Measurements from ENCODE around the gene APOOL.

APOOL gene

GRCh38 chrX:85026170-85026569, 22.5 kb downstream of the APOOL start:
- no peaks in the 10 kb centered on the region for H3K36me3 ChIP-seq (ENCODE audit: low read length)
- no peak overlapping the region for H3K9ac ChIP-seq (ENCODE audit: low read length)
- no peak overlapping the region for H3K4me3 ChIP-seq (ENCODE audit: insufficient read depth, low read length, poor library complexity, severe bottlenecking)
- no peaks in the 10 kb centered on the region for H3K9me2 ChIP-seq (replicated peaks; ENCODE audit: insufficient read depth, low read length)
- no peak overlapping the region for H2AFZ ChIP-seq (ENCODE audit: low read depth, low read length, severe bottlenecking)
- H3K27me3 ChIP-seq (ENCODE audit: low read length), result no peaks in the 10 kb centered on the region
- no peaks in the 10 kb centered on the region for H3K79me2 ChIP-seq (ENCODE audit: insufficient read depth, low read length)
- H3K9me3 ChIP-seq (ENCODE audit: insufficient read depth, low read length), result no peaks in the 10 kb centered on the region
- H3F3A ChIP-seq (ENCODE audit: insufficient read depth), result no peaks in the 10 kb centered on the region
- H3K27ac ChIP-seq (ENCODE audit: low read depth, low read length), result no peak overlapping the region
- TF ChIP-seq EZH2phosphoT487 (conservative IDR thresholded peaks at IDR 0.05; ENCODE audit: low read length), result no peak
- TF ChIP-seq, protein P1, sequence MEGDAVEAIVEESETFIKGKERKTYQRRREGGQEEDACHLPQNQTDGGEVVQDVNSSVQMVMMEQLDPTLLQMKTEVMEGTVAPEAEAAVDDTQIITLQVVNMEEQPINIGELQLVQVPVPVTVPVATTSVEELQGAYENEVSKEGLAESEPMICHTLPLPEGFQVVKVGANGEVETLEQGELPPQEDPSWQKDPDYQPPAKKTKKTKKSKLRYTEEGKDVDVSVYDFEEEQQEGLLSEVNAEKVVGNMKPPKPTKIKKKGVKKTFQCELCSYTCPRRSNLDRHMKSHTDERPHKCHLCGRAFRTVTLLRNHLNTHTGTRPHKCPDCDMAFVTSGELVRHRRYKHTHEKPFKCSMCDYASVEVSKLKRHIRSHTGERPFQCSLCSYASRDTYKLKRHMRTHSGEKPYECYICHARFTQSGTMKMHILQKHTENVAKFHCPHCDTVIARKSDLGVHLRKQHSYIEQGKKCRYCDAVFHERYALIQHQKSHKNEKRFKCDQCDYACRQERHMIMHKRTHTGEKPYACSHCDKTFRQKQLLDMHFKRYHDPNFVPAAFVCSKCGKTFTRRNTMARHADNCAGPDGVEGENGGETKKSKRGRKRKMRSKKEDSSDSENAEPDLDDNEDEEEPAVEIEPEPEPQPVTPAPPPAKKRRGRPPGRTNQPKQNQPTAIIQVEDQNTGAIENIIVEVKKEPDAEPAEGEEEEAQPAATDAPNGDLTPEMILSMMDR (IDR thresholded peaks at IDR 0.05; ENCODE audit: insufficient read depth, low read length, poor library complexity, severe bottlenecking), result no peak
- H4K20me1 ChIP-seq (ENCODE audit: low read depth, low read length), result no peaks in the 10 kb centered on the region
- H3K4me2 ChIP-seq (ENCODE audit: low read depth, low read length, poor library complexity, severe bottlenecking), result no peak overlapping the region

DNA sequence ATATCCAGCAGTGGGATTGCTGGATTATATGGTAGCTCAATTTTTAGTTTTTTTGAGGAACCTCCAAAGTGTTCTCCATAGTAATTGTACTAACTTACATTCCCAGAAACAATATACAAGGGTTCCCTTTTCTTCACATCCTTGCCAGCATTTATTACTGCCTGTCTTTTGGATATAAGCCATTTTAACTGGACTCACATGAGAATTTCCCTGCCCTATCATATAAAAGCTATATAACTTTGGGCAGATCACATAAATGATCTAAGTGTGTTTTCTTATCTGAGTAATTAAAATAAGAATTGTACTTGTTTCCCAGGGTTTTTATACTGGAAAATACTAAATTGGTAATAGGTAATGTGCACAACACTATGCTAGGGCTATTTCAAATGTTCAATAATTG, 25.4 kb downstream of the APOOL start:
- Histone ChIP-seq H2AFZ (ENCODE audit: low read depth, low read length, severe bottlenecking) (no peak overlapping the region), H3K9ac (ENCODE audit: low read length) (no peak overlapping the region), H3K27me3 (ENCODE audit: low read length) (no peaks in the 10 kb centered on the region), H3F3A (ENCODE audit: insufficient read depth) (no peaks in the 10 kb centered on the region), H4K20me1 (ENCODE audit: low read depth, low read length) (no peaks in the 10 kb centered on the region), H3K36me3 (ENCODE audit: low read length) (no peaks in the 10 kb centered on the region), H3K27ac (ENCODE audit: low read depth, low read length) (no peak overlapping the region), H3K79me2 (ENCODE audit: insufficient read depth, low read length) (no peaks in the 10 kb centered on the region), H3K4me3 (ENCODE audit: insufficient read depth, low read length, poor library complexity, severe bottlenecking) (no peak overlapping the region), H3K9me2 (replicated peaks; ENCODE audit: insufficient read depth, low read length) (no peaks in the 10 kb centered on the region), H3K9me3 (ENCODE audit: insufficient read depth, low read length) (no peaks in the 10 kb centered on the region), H3K4me2 (ENCODE audit: low read depth, low read length, poor library complexity, severe bottlenecking) (no peak overlapping the region)
- no peak for TF ChIP-seq EZH2phosphoT487 (conservative IDR thresholded peaks at IDR 0.05; ENCODE audit: low read length)
- TF ChIP-seq, protein P1 (IDR thresholded peaks at IDR 0.05; ENCODE audit: insufficient read depth, low read length, poor library complexity, severe bottlenecking), result no peak

- H3K79me2 ChIP-seq (ENCODE audit: insufficient read depth, low read length), result no peaks in the 10 kb centered on the region
- no peaks in the 10 kb centered on the region for H4K20me1 ChIP-seq (ENCODE audit: low read depth, low read length)
- no peak overlapping the region for H2AFZ ChIP-seq (ENCODE audit: low read depth, low read length, severe bottlenecking)
- H3K9me3 ChIP-seq (ENCODE audit: insufficient read depth, low read length), result no peaks in the 10 kb centered on the region
- H3K27ac ChIP-seq (ENCODE audit: low read depth, low read length), result no peak overlapping the region
- no peaks in the 10 kb centered on the region for H3F3A ChIP-seq (ENCODE audit: insufficient read depth)
- H3K4me3 ChIP-seq (ENCODE audit: insufficient read depth, low read length, poor library complexity, severe bottlenecking), result no peak overlapping the region
- no peaks in the 10 kb centered on the region for H3K27me3 ChIP-seq (ENCODE audit: low read length)
- H3K36me3 ChIP-seq (ENCODE audit: low read length), result no peaks in the 10 kb centered on the region
- H3K9ac ChIP-seq (ENCODE audit: low read length), result no peak overlapping the region
- no peaks in the 10 kb centered on the region for H3K9me2 ChIP-seq (replicated peaks; ENCODE audit: insufficient read depth, low read length)
- no peak for TF ChIP-seq EZH2phosphoT487 (conservative IDR thresholded peaks at IDR 0.05; ENCODE audit: low read length)
- TF ChIP-seq, protein P1 (IDR thresholded peaks at IDR 0.05; ENCODE audit: insufficient read depth, low read length, poor library complexity, severe bottlenecking), result no peak
- H3K4me2 ChIP-seq (ENCODE audit: low read depth, low read length, poor library complexity, severe bottlenecking), result no peak overlapping the region
These were observed 27.8 kb downstream of the APOOL start for GRCh38 chrX:85031505-85031904.

Measured in SU-DHL-6 (cell line).